Hepatocyte (in vitro differentiated cells): Measurements from ENCODE around the gene CEL. TPM values are rescaled to one million over a fixed set of nuclear protein-coding genes. Genes with fewer than 3 reads are reported as not detected.
A peak's percentile ranks its signal among the peaks of the same experiment; 100 is the strongest.

Experiments used
- DNase-seq: peaks from one replicate; pipeline ENCODE4 v3.0.0-alpha.2; 2016; ENCODE audit warnings: low spot score
- H2AFZ ChIP-seq: fragments of 200-600 bp; sonication (generic); 2 replicates; pipeline ENCODE4 v1.6.0; 2016; ENCODE audit warnings: antibody characterized with exemption, mild to moderate bottlenecking
- H3K27ac ChIP-seq: fragments of 200-600 bp; sonication (generic); 2 replicates; pipeline ENCODE4 v1.5.1; 2016; ENCODE audit warnings: mild to moderate bottlenecking
- H3K27me3 ChIP-seq: fragments of 200-600 bp; sonication (generic); 2 replicates; pipeline ENCODE4 v1.6.1; 2016
- H3K36me3 ChIP-seq: fragments of 200-600 bp; sonication (generic); replicated peaks from 2 replicates; pipeline ENCODE4 v1.5.1; 2016; ENCODE audit warnings: low read depth; ENCODE audit not compliant: insufficient read depth
- H3K4me1 ChIP-seq: fragments of 200-600 bp; sonication (generic); 2 replicates; pipeline ENCODE4 v1.5.1; 2016; ENCODE audit warnings: mild to moderate bottlenecking, moderate library complexity; ENCODE audit not compliant: insufficient read depth
- H3K4me2 ChIP-seq: fragments of 200-600 bp; sonication (generic); 2 replicates; pipeline ENCODE4 v1.6.0; 2016
- H3K4me3 ChIP-seq: fragments of 200-600 bp; sonication (generic); 2 replicates; pipeline ENCODE4 v1.5.1; 2016; ENCODE audit warnings: mild to moderate bottlenecking
- H3K79me2 ChIP-seq: fragments of 200-600 bp; sonication (generic); 2 replicates; pipeline ENCODE4 v1.6.0; 2017; ENCODE audit warnings: mild to moderate bottlenecking
- H3K9me2 ChIP-seq: fragments of 200-600 bp; sonication (generic); replicated peaks from 2 replicates; pipeline ENCODE4 v1.6.0; 2017; ENCODE audit warnings: mild to moderate bottlenecking; ENCODE audit not compliant: insufficient read depth
- H3K9me3 ChIP-seq: fragments of 200-600 bp; sonication (generic); 2 replicates; pipeline ENCODE4 v1.5.1; 2016; ENCODE audit warnings: low read depth, mild to moderate bottlenecking
- H4K20me1 ChIP-seq: fragments of 200-600 bp; sonication (generic); 2 replicates; pipeline ENCODE4 v1.6.0; 2016; ENCODE audit warnings: mild to moderate bottlenecking; ENCODE audit not compliant: insufficient read depth, poor library complexity, severe bottlenecking
- CTCF ChIP-seq: fragments of 200-600 bp; sonication (generic); IDR thresholded peaks from 2 replicates; pipeline ENCODE4 v1.5.1; 2016; ENCODE audit warnings: antibody characterized with exemption, mild to moderate bottlenecking; ENCODE audit not compliant: poor library complexity
- EZH2 ChIP-seq: fragments of 200-600 bp; sonication (generic); IDR thresholded peaks from 2 replicates; pipeline ENCODE4 v1.6.1; 2016; ENCODE audit warnings: antibody characterized with exemption, mild to moderate bottlenecking, borderline replicate concordance
- EZH2phosphoT487 ChIP-seq: fragments of 200-600 bp; sonication (generic); IDR thresholded peaks from one replicate; pipeline ENCODE4 v1.6.1; 2018; ENCODE audit warnings: antibody characterized with exemption, mild to moderate bottlenecking, low read depth, moderate library complexity; ENCODE audit not compliant: unreplicated experiment, severe bottlenecking
- WGBS: methylation state at CpG from one replicate; pipeline ENCODE4 v1.1.6; 2016; ENCODE audit warnings: low lambda C conversion rate; ENCODE audit errors: missing lambda C conversion rate; 5-methylcytosine and 5-hydroxymethylcytosine counted together
- polyA plus RNA-seq: library from polyadenylated mRNA; unstranded; fragments of >200 nt; fragmentation: Nextera tagmentation; extraction: Ambion mirVana; gene quantifications from 2 replicates; pipeline ENCODE4 v1.2.1, GENCODE V29; 2016
- total RNA-seq: library from RNA; depleted of rRNA; stranded (reverse); fragments of >200 nt; gene quantifications from 2 replicates; pipeline ENCODE4 v1.2.3, GENCODE V29; 2014

CEL gene
- total and polyA plus RNA-seq, 2 experiments from 2014 or later: 4.4 to 5.9 TPM

- peaks cover 52% of the 10 kb centered on the region for H4K20me1 ChIP-seq
- H2AFZ ChIP-seq: no peak overlapping the region
- no peak overlapping the region for H3K4me3 ChIP-seq
- H3K9me2 ChIP-seq: no peaks in the 10 kb centered on the region
- no peak overlapping the region for H3K27ac ChIP-seq
- TF ChIP-seq EZH2: no peak
- TF ChIP-seq EZH2phosphoT487: no peak
- TF ChIP-seq CTCF: no peak
- H3K4me1 ChIP-seq: peaks cover 20% of the 10 kb centered on the region
- H3K9me3 ChIP-seq: no peaks in the 10 kb centered on the region
- H3K36me3 ChIP-seq: no peaks in the 10 kb centered on the region
- WGBS: 91% methylated on average over 7 of the region's 7 CpGs
- H3K4me2 ChIP-seq: no peak overlapping the region
- H3K27me3 ChIP-seq: no peaks in the 10 kb centered on the region
- no peak for DNase-seq
- peaks cover 60% of the 10 kb centered on the region for H3K79me2 ChIP-seq
Measured at GRCh38 chr9:133112663-133113026, 50.9 kb downstream of the CEL start.

GRCh38 chr9:133113163-133113948 is 51.6 kb downstream of the CEL start:
- H3K9me3 ChIP-seq: no peaks in the 10 kb centered on the region
- H3K36me3 ChIP-seq: no peaks in the 10 kb centered on the region
- H2AFZ ChIP-seq: no peak overlapping the region
- H3K4me2 ChIP-seq: peak overlapping the region; percentile 69
- peak overlapping the region; percentile 66 for H3K27ac ChIP-seq
- TF ChIP-seq EZH2phosphoT487 (no peak), EZH2 (no peak), CTCF (no peak)
- no peak for DNase-seq
- H3K4me1 ChIP-seq: peaks cover 25% of the 10 kb centered on the region
- no peak overlapping the region for H3K4me3 ChIP-seq
- peaks cover 60% of the 10 kb centered on the region for H4K20me1 ChIP-seq
- H3K79me2 ChIP-seq: peaks cover 67% of the 10 kb centered on the region
- 83% methylated on average over 19 of the region's 19 CpGs for WGBS
- H3K27me3 ChIP-seq: no peaks in the 10 kb centered on the region
- no peaks in the 10 kb centered on the region for H3K9me2 ChIP-seq

- 48% methylated on average over 20 of the region's 20 CpGs for WGBS
- DNase-seq: peak; percentile 68
- Histone ChIP-seq H3K4me3 (no peak overlapping the region), H3K9me2 (no peaks in the 10 kb centered on the region), H4K20me1 (peaks cover 64% of the 10 kb centered on the region), H2AFZ (no peak overlapping the region), H3K9me3 (no peaks in the 10 kb centered on the region), H3K4me1 (peaks cover 32% of the 10 kb centered on the region), H3K27ac (peak overlapping the region; percentile 66), H3K4me2 (peak overlapping the region; percentile 69), H3K27me3 (no peaks in the 10 kb centered on the region), H3K36me3 (no peaks in the 10 kb centered on the region), H3K79me2 (peaks cover 75% of the 10 kb centered on the region)
- TF ChIP-seq EZH2phosphoT487 (no peak), EZH2 (no peak)
Measured at GRCh38 chr9:133113949-133114885, 52.4 kb downstream of the CEL start.
